Activated B cell treated with CpG ODN at 0.5 μM for 24 hours (primary cell): ENCODE data around the gene TAF6L. TPM values are rescaled to one million over a fixed set of nuclear protein-coding genes. Genes with fewer than 3 reads are reported as not detected.
"Not testable (repeated sequence)": the region's sequence is repeated elsewhere in the genome, so short reads cannot be mapped to it uniquely, and the experiment has no call there.

Experiments used
- ATAC-seq: fragments of 200-7000 bp; cut with Tn5 transposase; one replicate; pipeline ENCODE4 v1.10.0; 2021; ENCODE audit warnings: low read depth, mild to moderate bottlenecking, moderate library complexity
- CTCF ChIA-PET: fragments of 350-600 bp; sonication (Branson Sonifier 250); formaldehyde crosslinking; loops from one replicate; lab custom pipeline; 2021; ENCODE audit warnings: antibody characterized with exemption; lab: Charles Lee
- POLR2A ChIA-PET: fragments of 350-600 bp; sonication (Branson Sonifier 250); formaldehyde crosslinking; loops from one replicate; lab custom pipeline; 2021; ENCODE audit warnings: antibody characterized with exemption; lab: Charles Lee
- DNase-seq: peaks from one replicate; pipeline ENCODE4 v3.0.0; 2022
- H3K27ac Mint-ChIP-seq: one replicate; pipeline ENCODE4 v1.8.0; 2020; ENCODE audit warnings: mixed read lengths
- H3K27me3 Mint-ChIP-seq: one replicate; pipeline ENCODE4 v1.8.0; 2021; ENCODE audit warnings: mixed read lengths
- H3K36me3 Mint-ChIP-seq: one replicate; pipeline ENCODE4 v1.8.0; 2021; ENCODE audit warnings: low read depth, mixed read lengths
- H3K4me1 Mint-ChIP-seq: one replicate; pipeline ENCODE4 v1.8.0; 2021; ENCODE audit warnings: mixed read lengths
- H3K4me3 Mint-ChIP-seq: one replicate; pipeline ENCODE4 v1.8.0; 2020; ENCODE audit warnings: mild to moderate bottlenecking, mixed read lengths
- H3K9me3 Mint-ChIP-seq: one replicate; pipeline ENCODE4 v1.8.0; 2020; ENCODE audit warnings: mixed read lengths
- intact Hi-C: fragments of 100-400 bp; cut with micrococcal nuclease; formaldehyde crosslinking; loops from one replicate; pipeline ENCODE4 v1.15.1; 2024
- total RNA-seq: library from RNA; stranded (reverse); gene quantifications from 2 replicates; pipeline ENCODE4 v1.2.3, GENCODE V29; 2022
- TF ChIP-seq, protein P1 (sequence below): fragments of 200-600 bp; IDR thresholded peaks from one replicate; pipeline ENCODE4 v1.8.0; 2022; ENCODE audit warnings: antibody characterized with exemption, mild to moderate bottlenecking

Gene TAF6L
- total RNA-seq, 1 donor from 2014 or later: 38.6 TPM

- TF ChIP-seq, protein P1, sequence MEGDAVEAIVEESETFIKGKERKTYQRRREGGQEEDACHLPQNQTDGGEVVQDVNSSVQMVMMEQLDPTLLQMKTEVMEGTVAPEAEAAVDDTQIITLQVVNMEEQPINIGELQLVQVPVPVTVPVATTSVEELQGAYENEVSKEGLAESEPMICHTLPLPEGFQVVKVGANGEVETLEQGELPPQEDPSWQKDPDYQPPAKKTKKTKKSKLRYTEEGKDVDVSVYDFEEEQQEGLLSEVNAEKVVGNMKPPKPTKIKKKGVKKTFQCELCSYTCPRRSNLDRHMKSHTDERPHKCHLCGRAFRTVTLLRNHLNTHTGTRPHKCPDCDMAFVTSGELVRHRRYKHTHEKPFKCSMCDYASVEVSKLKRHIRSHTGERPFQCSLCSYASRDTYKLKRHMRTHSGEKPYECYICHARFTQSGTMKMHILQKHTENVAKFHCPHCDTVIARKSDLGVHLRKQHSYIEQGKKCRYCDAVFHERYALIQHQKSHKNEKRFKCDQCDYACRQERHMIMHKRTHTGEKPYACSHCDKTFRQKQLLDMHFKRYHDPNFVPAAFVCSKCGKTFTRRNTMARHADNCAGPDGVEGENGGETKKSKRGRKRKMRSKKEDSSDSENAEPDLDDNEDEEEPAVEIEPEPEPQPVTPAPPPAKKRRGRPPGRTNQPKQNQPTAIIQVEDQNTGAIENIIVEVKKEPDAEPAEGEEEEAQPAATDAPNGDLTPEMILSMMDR: no peak
- ChIA-PET POLR2A (interaction anchor here (0.6 to 8.9 kb wide), 42 partner anchors 9 to 1498 kb away, joined by 3 to 193 read pairs (median 6); partner anchors contain the start of genes B3GAT3, BSCL2, C11orf98 and CSKMT), CTCF (interaction anchor here (0.8 to 1.2 kb wide), 5 partner anchors 25 to 136 kb away, joined by 3 to 7 read pairs (median 3); partner anchors contain the start of gene ZBTB3)
- peaks cover 59% of the 10 kb centered on the region for H3K4me1 Mint-ChIP-seq
- H3K27ac Mint-ChIP-seq: peak within 1 kb of the TSS; percentile 98
- ATAC-seq: peak; percentile 29
- intact Hi-C loops: loop anchor here (1.0 to 2.0 kb wide), 6 partner anchors 26 to 153 kb away; partner anchors contain the start of genes UBXN1, UQCC3 and ZBTB3
- H3K36me3 Mint-ChIP-seq: peaks cover 64% of the 10 kb centered on the region
- no peaks in the 10 kb centered on the region for H3K9me3 Mint-ChIP-seq
- H3K4me3 Mint-ChIP-seq: peak within 1 kb of the TSS; percentile 98
- peak; percentile 72 for DNase-seq
- no peaks in the 10 kb centered on the region for H3K27me3 Mint-ChIP-seq
These were observed 42.8 kb upstream of the TAF6L start, which contains the start of gene TTC9C for GRCh38 chr11:62728171-62728988. TSS of gene TTC9C (plus strand) at chr11:62728486. CDS start at chr11:62728849, 363 bp downstream.

DNA sequence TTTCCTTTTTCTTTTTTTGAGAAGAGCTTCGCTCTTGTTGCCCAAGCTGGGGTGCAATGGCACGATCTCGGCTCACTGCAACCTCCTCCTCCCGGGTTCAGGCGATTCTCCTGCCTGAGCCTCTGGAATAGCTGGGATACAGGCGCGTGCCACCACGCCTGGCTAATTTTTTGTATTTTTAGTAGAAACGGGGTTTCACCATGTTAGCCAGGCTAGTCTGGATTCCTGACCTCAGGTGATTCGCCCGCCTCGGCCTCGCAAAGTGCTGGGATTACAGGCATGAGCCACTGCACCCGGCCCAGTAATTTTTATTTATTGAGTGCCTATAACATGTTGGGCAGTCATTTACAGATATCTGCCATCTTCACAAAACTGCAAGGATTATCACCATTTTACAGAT, 41.1 kb upstream of the TAF6L start:
- Mint-ChIP-seq H3K4me3 (peak overlapping the region; percentile 60), H3K36me3 (peaks cover 52% of the 10 kb centered on the region), H3K4me1 (peaks cover 43% of the 10 kb centered on the region)
- H3K27ac Mint-ChIP-seq, intact Hi-C loops, H3K27me3 Mint-ChIP-seq, H3K9me3 Mint-ChIP-seq, ATAC-seq, DNase-seq: not testable (repeated sequence)
- ChIA-PET POLR2A (interaction anchor here (0.6 to 8.9 kb wide), 17 partner anchors 9 to 156 kb away, joined by 3 to 193 read pairs (median 47); partner anchors contain the start of genes BSCL2, C11orf98, CSKMT and GNG3), CTCF (interaction anchor here (1.1 kb wide), 1 partner anchor 24 kb away, joined by 4 read pairs; the partner anchor contains the start of gene ZBTB3)

DNA sequence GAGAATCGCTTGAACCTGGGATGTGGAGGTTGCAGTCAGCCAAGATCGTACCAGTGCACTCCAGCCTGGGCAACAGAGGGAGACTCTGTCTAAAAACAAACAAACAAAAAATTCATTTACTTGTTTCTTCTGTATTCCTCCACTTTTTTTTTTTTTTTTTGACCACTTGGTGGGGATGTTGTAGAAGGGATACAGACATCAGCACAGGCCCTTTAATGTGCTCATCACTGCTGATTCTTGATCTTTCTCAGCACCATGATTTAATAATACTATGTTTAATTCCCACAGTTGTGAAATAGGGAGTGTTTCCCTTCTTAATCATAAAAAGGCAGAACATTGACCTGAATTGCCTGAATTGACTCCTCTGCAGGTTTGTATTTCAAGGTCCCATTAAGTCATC, 38.4 kb upstream of the TAF6L start:
- ChIA-PET CTCF (no interaction called here), POLR2A (interaction anchor here (0.7 to 0.8 kb wide), 4 partner anchors 72 to 602 kb away, joined by 4 to 5 read pairs (median 5); partner anchors contain the start of genes NXF1 and WDR74)
- no peak overlapping the region for H3K27ac Mint-ChIP-seq
- H3K4me1 Mint-ChIP-seq: peaks cover 28% of the 10 kb centered on the region
- H3K36me3 Mint-ChIP-seq: peaks cover 46% of the 10 kb centered on the region
- DNase-seq (no peak), ATAC-seq (no peak)
- H3K4me3 Mint-ChIP-seq: no peak overlapping the region
- TF ChIP-seq, protein P1: no peak
- no peaks in the 10 kb centered on the region for H3K27me3 Mint-ChIP-seq
- no peaks in the 10 kb centered on the region for H3K9me3 Mint-ChIP-seq
- intact Hi-C loops: no loop called here

- POLR2A ChIA-PET: interaction anchor here (0.6 to 1.3 kb wide), 4 partner anchors 9 to 69 kb away, joined by 3 read pairs; partner anchors contain the start of genes HNRNPUL2, TTC9C and ZBTB3
- Mint-ChIP-seq H3K36me3 (peaks cover 60% of the 10 kb centered on the region), H3K9me3 (no peaks in the 10 kb centered on the region), H3K27ac (no peak overlapping the region), H3K4me1 (peaks cover 9% of the 10 kb centered on the region), H3K4me3 (no peak overlapping the region), H3K27me3 (no peaks in the 10 kb centered on the region)
- TF ChIP-seq, protein P1: no peak
- ATAC-seq (no peak), DNase-seq (no peak)
- intact Hi-C loops: no loop called here
- CTCF ChIA-PET: no interaction called here
These were observed 34.0 kb upstream of the TAF6L start for GRCh38 chr11:62737196-62737595.

DNA sequence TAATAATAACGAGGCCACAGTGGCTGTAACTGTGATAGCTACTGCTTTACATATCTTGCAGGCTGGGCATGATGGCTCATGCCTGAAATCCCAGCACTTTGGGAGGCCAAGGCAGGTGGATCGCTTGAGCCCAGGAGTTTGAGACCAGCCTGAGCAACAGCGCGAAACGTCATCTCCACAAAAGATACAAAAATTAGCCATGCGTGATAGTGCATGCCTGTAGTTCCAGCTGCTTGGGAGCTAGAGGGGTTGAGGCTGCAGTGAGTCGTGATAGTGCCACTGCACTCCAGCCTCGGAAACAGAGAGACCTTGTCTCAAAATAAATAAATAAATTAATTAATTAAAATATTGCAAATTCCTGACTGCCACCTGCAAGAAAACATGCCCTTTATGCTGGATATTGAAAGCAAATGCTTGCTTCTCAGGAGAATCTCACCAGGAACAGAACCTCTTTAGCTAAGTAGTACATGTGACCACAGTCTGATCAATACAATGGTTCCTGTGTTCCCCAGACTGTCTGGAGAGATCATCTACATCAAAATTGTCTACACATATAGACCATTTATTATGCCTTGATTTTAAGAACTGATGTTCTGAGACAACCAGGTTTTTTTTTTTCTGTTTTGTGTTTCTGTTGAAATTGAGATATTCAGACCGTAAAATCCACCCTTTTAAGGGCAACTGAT, 23.6 kb upstream of the TAF6L start:
- POLR2A ChIA-PET: interaction anchor here (0.6 to 1.0 kb wide), 2 partner anchors 20 to 371 kb away, joined by 4 to 12 read pairs; partner anchors contain the start of gene HNRNPUL2
- DNase-seq (no peak), ATAC-seq (no peak)
- TF ChIP-seq, protein P1: no peak
- Mint-ChIP-seq H3K27me3 (no peaks in the 10 kb centered on the region), H3K4me3 (no peak overlapping the region), H3K4me1 (peaks cover 5% of the 10 kb centered on the region), H3K27ac (no peak overlapping the region), H3K36me3 (peaks cover 18% of the 10 kb centered on the region), H3K9me3 (no peaks in the 10 kb centered on the region)
- CTCF ChIA-PET: no interaction called here
- intact Hi-C loops: no loop called here

DNA sequence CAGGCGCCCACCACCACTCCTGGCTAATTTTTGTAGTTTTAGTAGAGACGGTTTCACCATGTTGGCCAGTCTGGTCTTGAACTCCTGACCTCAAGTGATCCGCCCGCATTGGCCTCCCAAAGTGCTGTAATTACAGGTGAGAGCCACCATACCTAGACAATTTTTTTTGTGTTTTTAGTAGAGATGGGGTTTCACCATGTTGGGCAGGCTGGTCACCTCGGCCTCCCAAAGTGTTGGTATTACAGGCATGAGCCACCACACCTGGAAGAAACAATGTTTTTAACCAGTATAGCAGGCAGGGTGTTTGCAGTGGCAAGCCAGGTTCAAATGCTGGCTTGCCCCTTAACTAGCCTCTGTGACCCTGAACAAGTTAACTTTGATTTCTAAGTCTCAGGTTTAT, 21.3 kb upstream of the TAF6L start:
- DNase-seq, ATAC-seq, CTCF ChIA-PET, H3K9me3 Mint-ChIP-seq, H3K27me3 Mint-ChIP-seq, H3K27ac Mint-ChIP-seq, H3K4me3 Mint-ChIP-seq: not testable (repeated sequence)
- Mint-ChIP-seq H3K4me1 (peaks cover 22% of the 10 kb centered on the region), H3K36me3 (peaks cover 28% of the 10 kb centered on the region)
- POLR2A ChIA-PET: interaction anchor here (1.2 kb wide), 1 partner anchor 22 kb away, joined by 3 read pairs; the partner anchor contains the start of gene HNRNPUL2
- intact Hi-C loops: loop anchor here (5.0 kb wide), 2 partner anchors 178 to 628 kb away; partner anchors contain the start of genes EEF1G and INCENP
